ENCODE results near the gene ARHGEF17. TPM values are rescaled to one million over a fixed set of nuclear protein-coding genes. Genes with fewer than 3 reads are reported as not detected.

ARHGEF17 gene
- total RNA-seq, 2 experiments from 2014 or later, result 0.07 to 0.41 TPM

DNA sequence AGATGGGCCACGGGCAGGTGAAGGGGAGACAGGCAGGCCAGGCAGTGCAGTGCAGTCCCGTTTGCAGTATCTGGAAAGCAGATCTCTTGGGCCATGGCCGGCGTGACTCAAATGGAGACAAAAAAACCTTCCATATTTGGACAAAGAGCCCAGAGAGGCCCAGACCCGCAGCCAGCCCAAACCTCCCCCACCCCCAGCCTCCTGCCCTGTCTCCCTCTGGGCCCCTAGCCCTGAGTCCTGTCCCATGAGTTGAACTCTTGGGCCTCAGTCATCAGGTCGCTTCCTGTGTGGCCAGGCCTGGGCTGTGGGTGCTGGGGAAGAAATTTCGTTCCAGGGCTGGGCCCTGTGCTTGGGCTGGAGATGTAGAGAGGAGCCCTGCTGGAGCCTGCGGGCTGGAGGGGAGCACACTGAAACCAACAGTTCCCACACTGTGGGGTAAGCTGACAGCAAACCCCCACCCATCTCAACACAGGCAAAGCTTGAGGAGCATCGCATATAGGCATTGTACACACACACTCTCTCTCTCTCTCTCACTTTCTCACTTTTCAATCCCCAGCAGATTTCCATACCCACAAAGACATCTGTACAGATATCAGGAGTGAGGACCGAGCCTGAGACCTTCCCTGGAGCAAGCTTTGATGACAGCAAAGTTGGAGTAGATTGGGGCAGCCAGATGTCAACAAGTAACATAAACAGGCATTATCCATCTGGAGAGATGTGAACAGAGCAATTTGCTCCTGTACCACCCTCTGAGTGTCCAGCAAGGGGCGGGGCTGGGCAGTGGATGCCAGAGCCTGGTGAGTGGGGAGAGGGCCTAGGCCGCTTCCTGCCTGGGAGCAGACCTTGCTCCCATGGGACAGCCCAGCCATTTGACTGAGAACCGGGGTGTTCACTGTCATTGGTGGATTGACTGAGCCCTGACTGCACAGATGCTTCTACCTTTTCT lies 17.2 kb downstream of the ARHGEF17 start:
- Mint-ChIP-seq H3K36me3 (ENCODE audit: low read depth) (no peaks in the 10 kb centered on the region), H3K4me3 (no peak overlapping the region), H3K27ac (no peak overlapping the region), H3K9me3 (no peaks in the 10 kb centered on the region), H3K4me1 (ENCODE audit: low read depth) (peaks cover 12% of the 10 kb centered on the region), H3K27me3 (no peaks in the 10 kb centered on the region)
- ATAC-seq (no peak), DNase-seq (no peak)
- intact Hi-C loops (cut with micrococcal nuclease), result no loop called here
- CTCF ChIA-PET, result interaction anchor here (1.7 to 3.3 kb wide), 2 partner anchors 10 to 17 kb away, joined by 6 to 24 read pairs; partner anchors contain the start of gene ARHGEF17
- POLR2A ChIA-PET, result no interaction called here
- TF ChIP-seq, protein P1, sequence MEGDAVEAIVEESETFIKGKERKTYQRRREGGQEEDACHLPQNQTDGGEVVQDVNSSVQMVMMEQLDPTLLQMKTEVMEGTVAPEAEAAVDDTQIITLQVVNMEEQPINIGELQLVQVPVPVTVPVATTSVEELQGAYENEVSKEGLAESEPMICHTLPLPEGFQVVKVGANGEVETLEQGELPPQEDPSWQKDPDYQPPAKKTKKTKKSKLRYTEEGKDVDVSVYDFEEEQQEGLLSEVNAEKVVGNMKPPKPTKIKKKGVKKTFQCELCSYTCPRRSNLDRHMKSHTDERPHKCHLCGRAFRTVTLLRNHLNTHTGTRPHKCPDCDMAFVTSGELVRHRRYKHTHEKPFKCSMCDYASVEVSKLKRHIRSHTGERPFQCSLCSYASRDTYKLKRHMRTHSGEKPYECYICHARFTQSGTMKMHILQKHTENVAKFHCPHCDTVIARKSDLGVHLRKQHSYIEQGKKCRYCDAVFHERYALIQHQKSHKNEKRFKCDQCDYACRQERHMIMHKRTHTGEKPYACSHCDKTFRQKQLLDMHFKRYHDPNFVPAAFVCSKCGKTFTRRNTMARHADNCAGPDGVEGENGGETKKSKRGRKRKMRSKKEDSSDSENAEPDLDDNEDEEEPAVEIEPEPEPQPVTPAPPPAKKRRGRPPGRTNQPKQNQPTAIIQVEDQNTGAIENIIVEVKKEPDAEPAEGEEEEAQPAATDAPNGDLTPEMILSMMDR (IDR thresholded peaks at IDR 0.05), result no peak

DNA sequence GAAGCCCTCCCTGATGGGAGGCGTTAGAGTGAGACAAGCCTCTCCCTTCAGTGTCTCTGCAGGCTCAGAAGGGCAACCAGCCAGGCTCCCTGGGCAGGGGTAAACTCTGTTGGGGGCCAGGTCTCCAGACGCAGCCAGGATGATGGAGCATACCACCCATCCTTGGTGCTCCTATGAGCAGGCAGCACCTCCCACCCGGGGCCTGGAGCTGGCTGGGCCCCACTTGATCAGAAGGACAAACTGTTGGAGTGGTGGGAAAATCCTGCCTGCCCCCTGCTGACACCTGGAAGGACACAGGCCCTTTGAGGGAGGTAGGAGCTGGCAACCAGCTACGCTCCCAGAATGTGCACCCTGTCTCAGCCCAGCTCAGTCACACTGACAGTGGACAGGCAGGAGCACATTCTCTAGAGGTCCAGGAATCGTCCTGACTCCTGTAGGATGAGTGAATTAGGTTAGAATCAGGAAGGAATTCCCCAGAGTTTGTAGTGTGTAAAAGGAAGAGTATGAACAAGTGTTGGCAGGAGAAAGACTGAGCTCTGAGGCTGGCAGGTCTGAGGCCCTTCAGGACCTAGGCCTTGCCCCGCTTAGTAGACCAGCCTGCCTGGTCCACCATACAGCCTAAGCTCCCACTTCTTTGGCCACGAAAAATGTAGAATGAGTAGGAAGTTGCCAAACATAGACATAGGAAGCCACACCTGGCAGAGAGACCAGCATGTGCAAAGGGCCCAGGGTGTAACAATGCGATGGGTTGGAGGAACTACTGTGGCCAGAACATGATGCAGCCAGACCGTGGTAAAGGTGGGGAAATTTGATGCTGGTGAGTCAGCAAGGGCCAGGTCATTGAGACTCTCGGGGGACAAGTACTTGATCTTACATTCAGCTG lies 19.1 kb downstream of the ARHGEF17 start:
- ChIA-PET POLR2A (interaction anchor here (0.6 kb wide), 1 partner anchor 939 kb away, joined by 3 read pairs; no protein-coding TSS in a partner anchor), CTCF (interaction anchor here (0.9 to 3.3 kb wide), 5 partner anchors 9 to 299 kb away, joined by 4 to 24 read pairs (median 7); partner anchors contain the start of gene ARHGEF17)
- TF ChIP-seq, protein P1 (IDR thresholded peaks at IDR 0.05), result no peak
- ATAC-seq (peak; percentile 79), DNase-seq (peak; percentile 50)
- no peaks in the 10 kb centered on the region for H3K27me3 Mint-ChIP-seq
- no peaks in the 10 kb centered on the region for H3K9me3 Mint-ChIP-seq
- intact Hi-C loops (cut with micrococcal nuclease), result no loop called here
- H3K4me1 Mint-ChIP-seq (ENCODE audit: low read depth), result peaks cover 8% of the 10 kb centered on the region
- no peak overlapping the region for H3K27ac Mint-ChIP-seq
- no peak overlapping the region for H3K4me3 Mint-ChIP-seq
- H3K36me3 Mint-ChIP-seq (ENCODE audit: low read depth), result no peaks in the 10 kb centered on the region

DNA sequence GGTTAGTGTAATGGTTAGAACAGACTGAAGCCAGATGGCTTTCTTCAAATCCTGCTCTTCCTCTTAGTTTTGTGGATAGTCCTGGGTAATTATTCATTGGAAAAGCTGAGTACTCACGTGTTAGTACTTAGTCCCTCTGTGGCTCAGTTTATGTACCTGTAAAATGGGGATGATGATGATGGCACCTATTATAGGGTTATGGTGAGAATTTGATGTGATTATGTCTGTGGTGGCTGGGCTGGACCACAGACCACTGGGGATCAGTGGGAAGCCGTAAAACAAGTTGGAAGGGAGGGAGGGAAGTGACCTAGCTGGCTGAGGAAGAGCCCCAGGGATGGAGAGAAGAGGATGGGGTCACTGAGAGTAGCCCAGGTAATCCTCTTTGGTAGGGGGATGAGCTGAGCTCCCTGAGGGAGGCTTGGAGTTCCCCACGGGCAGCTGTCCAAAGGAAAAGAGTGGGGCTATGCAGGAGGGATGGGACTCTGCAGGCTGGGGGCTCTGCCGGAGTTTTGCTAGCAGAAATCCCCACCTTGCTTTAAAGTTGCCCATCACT lies 19.8 kb downstream of the ARHGEF17 start:
- H3K4me1 Mint-ChIP-seq (ENCODE audit: low read depth), result peaks cover 8% of the 10 kb centered on the region
- TF ChIP-seq, protein P1 (IDR thresholded peaks at IDR 0.05), result no peak
- no peak for DNase-seq

DNA sequence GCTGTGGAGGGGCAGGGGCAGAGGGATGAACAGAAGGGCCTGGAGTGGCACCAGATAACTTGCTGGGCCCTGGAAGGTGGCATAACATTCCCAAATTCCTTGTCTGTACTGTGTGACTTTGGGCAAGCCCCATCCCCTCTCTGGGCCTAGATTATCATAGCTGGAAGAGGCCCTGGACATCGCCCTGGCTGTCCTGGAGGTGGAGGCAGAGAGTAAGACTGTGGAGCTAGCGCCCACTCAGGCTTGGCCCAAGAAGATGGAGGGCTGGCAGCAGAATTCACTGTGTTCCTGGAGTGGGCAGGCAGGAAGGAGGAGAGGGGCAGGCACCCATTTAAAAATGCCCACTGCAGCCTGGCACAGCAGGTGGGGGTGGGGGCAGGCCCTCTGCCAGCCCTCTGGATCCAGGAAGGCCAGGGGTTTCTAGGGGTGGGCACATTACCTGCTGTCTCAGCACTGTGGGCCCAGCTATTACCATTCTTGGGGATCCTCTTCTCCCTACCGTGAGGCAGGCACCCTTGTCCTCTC lies 22.6 kb downstream of the ARHGEF17 start:
- no peak overlapping the region for H3K4me3 Mint-ChIP-seq
- no peaks in the 10 kb centered on the region for H3K9me3 Mint-ChIP-seq
- no peak for ATAC-seq
- H3K36me3 Mint-ChIP-seq (ENCODE audit: low read depth), result no peaks in the 10 kb centered on the region
- POLR2A ChIA-PET, result interaction anchor here (1.5 kb wide), 1 partner anchor 22 kb away, joined by 3 read pairs; no protein-coding TSS in a partner anchor
- TF ChIP-seq, protein P1 (IDR thresholded peaks at IDR 0.05), result no peak
- peaks cover 8% of the 10 kb centered on the region for H3K4me1 Mint-ChIP-seq (ENCODE audit: low read depth)
- intact Hi-C loops (cut with micrococcal nuclease), result no loop called here
- CTCF ChIA-PET, result interaction anchor here (0.8 to 2.0 kb wide), 2 partner anchors 22 to 24 kb away, joined by 3 to 9 read pairs; no protein-coding TSS in a partner anchor
- H3K27ac Mint-ChIP-seq, result no peak overlapping the region
- no peaks in the 10 kb centered on the region for H3K27me3 Mint-ChIP-seq
- no peak for DNase-seq

More for the DNA sequence above, 19.8 kb downstream of the ARHGEF17 start:
- Mint-ChIP-seq H3K27ac (no peak overlapping the region), H3K36me3 (ENCODE audit: low read depth) (no peaks in the 10 kb centered on the region), H3K4me3 (no peak overlapping the region), H3K27me3 (no peaks in the 10 kb centered on the region), H3K9me3 (no peaks in the 10 kb centered on the region)
- intact Hi-C loops (cut with micrococcal nuclease), result no loop called here
- ATAC-seq, result no peak
- POLR2A ChIA-PET, result no interaction called here
- CTCF ChIA-PET, result interaction anchor here (0.9 to 3.3 kb wide), 6 partner anchors 8 to 298 kb away, joined by 3 to 24 read pairs (median 6); partner anchors contain the start of gene ARHGEF17
